Lower lobe of right lung (tissue), 2 donors: Measurements from ENCODE around the gene FADS2. TPM values are rescaled to one million over a fixed set of nuclear protein-coding genes. Genes with fewer than 3 reads are reported as not detected.

ENCODE experiments used
- ATAC-seq, 2 donors: fragments of 200-7000 bp; cut with Tn5 transposase; one replicate each; pipeline ENCODE4 v1.9.1; 2020 to 2022; ENCODE audit warnings: mild to moderate bottlenecking in 2 of 2, moderate library complexity in 2 of 2
- DNase-seq: peaks from one replicate; pipeline ENCODE4 v3.0.0-alpha.2; 2020
- H3K27ac ChIP-seq: fragments of 200-600 bp; one replicate; pipeline ENCODE4 v1.8.0; 2022
- H3K27me3 ChIP-seq: fragments of 200-600 bp; one replicate; pipeline ENCODE4 v1.8.0; 2022; ENCODE audit warnings: low read depth
- H3K36me3 ChIP-seq: fragments of 200-600 bp; one replicate; pipeline ENCODE4 v1.8.0; 2022; ENCODE audit warnings: mild to moderate bottlenecking
- H3K4me1 ChIP-seq: fragments of 200-600 bp; one replicate; pipeline ENCODE4 v1.8.0; 2022
- H3K4me3 ChIP-seq: fragments of 200-600 bp; one replicate; pipeline ENCODE4 v1.8.0; 2022; ENCODE audit warnings: mild to moderate bottlenecking
- H3K9me3 ChIP-seq: fragments of 200-600 bp; one replicate; pipeline ENCODE4 v1.8.0; 2022
- CTCF ChIP-seq: fragments of 200-600 bp; IDR thresholded peaks from one replicate; pipeline ENCODE4 v1.8.0; 2022; ENCODE audit warnings: antibody characterized with exemption, mild to moderate bottlenecking
- intact Hi-C: fragments of 100-400 bp; cut with DNase I; formaldehyde crosslinking; loops from one replicate; pipeline ENCODE4 v1.11.0; 2022
- total RNA-seq: library from RNA; stranded (reverse); fragmentation: NEBNext Ultra II Directional; extraction: Animal tissue kit (Norgen Biotek cat#: 25700); gene quantifications from one replicate; pipeline ENCODE4 v1.2.1, GENCODE V29; 2021
- donor health status: DM: no; HTN: yes; CAD: no; lungs with severe emphysema.

The FADS2 gene
- total RNA-seq, 1 donor from 2014 or later, result 82.0 TPM

GRCh38 chr11:61817471-61818202, 10.5 kb upstream of the FADS2 start:
- TF ChIP-seq CTCF, result no peak
- H3K4me3 ChIP-seq, result peak overlapping the region; percentile 82
- no peaks in the 10 kb centered on the region for H3K9me3 ChIP-seq
- ATAC-seq (no peak), DNase-seq (no peak)
- intact Hi-C loops, result no loop called here
- H3K4me1 ChIP-seq, result peaks cover 12% of the 10 kb centered on the region
- peak overlapping the region; percentile 99 for H3K27ac ChIP-seq
- peaks cover 4% of the 10 kb centered on the region for H3K36me3 ChIP-seq
- H3K27me3 ChIP-seq, result no peaks in the 10 kb centered on the region

GRCh38 chr11:61820174-61820573, 7.9 kb upstream of the FADS2 start:
- ATAC-seq (no peak), DNase-seq (no peak)
- no peak for TF ChIP-seq CTCF
- H3K27ac ChIP-seq, result no peak overlapping the region
- intact Hi-C loops, result no loop called here
- H3K9me3 ChIP-seq, result no peaks in the 10 kb centered on the region
- H3K4me1 ChIP-seq, result peaks cover 7% of the 10 kb centered on the region
- H3K36me3 ChIP-seq, result no peaks in the 10 kb centered on the region
- no peak overlapping the region for H3K4me3 ChIP-seq
- H3K27me3 ChIP-seq, result no peaks in the 10 kb centered on the region

GRCh38 chr11:61826930-61827570, 1.1 kb upstream of the FADS2 start:
- peak; percentile 4 to 30 for ATAC-seq
- no peaks in the 10 kb centered on the region for H3K9me3 ChIP-seq
- no peaks in the 10 kb centered on the region for H3K36me3 ChIP-seq
- DNase-seq, result peak; percentile 65
- H3K4me3 ChIP-seq, result peak overlapping the region; percentile 67
- intact Hi-C loops, result no loop called here
- H3K27ac ChIP-seq, result peak overlapping the region; percentile 85
- peaks cover 17% of the 10 kb centered on the region for H3K27me3 ChIP-seq
- H3K4me1 ChIP-seq, result peaks cover 40% of the 10 kb centered on the region
- no peak for TF ChIP-seq CTCF

GRCh38 chr11:61828379-61828628, 204 bp downstream of the FADS2 start:
- Histone ChIP-seq H3K4me1 (peaks cover 40% of the 10 kb centered on the region), H3K4me3 (peak overlapping the region; percentile 67), H3K27ac (peak overlapping the region; percentile 85), H3K27me3 (peaks cover 17% of the 10 kb centered on the region), H3K9me3 (no peaks in the 10 kb centered on the region), H3K36me3 (no peaks in the 10 kb centered on the region)
- intact Hi-C loops, result no loop called here
- DNase-seq, result no peak
- peak in 1 of 2 donors; percentile 1 for ATAC-seq
- no peak for TF ChIP-seq CTCF

GRCh38 chr11:61828629-61829407, 718 bp downstream of the FADS2 start:
- peak; percentile 41 to 60 for ATAC-seq
- peaks cover 17% of the 10 kb centered on the region for H3K27me3 ChIP-seq
- peak overlapping the region; percentile 85 for H3K27ac ChIP-seq
- H3K9me3 ChIP-seq, result no peaks in the 10 kb centered on the region
- H3K4me3 ChIP-seq, result peak overlapping the region; percentile 67
- peak; percentile 62 for DNase-seq
- peak; percentile 36 for TF ChIP-seq CTCF
- H3K36me3 ChIP-seq, result no peaks in the 10 kb centered on the region
- peaks cover 40% of the 10 kb centered on the region for H3K4me1 ChIP-seq
- intact Hi-C loops, result no loop called here
